ENCODE data around the gene KRT3. TPM values are rescaled to one million over a fixed set of nuclear protein-coding genes. Genes with fewer than 3 reads are reported as not detected.
"Not testable (repeated sequence)": the region's sequence is repeated elsewhere in the genome, so short reads cannot be mapped to it uniquely, and the experiment has no call there.

Gene KRT3
- total and polyA plus RNA-seq, 8 donors: not detected

DNA sequence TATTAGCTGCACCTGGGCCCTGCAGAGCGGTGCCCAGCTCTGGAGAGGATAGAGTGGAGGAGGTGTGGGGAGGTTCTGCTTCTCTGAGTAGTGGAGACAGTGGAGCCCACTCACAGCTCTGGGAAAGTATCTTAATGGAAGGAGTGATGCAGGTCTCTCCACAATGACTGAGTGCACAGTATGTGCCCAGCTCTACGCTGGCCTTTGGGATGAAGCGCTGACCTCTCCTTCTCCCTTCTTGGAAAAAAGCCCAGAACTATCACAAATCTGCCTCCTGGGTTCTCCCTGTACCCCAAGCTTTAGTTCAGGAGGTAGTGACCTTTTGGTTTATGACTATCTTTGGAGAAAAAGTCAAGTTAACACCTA is 495 bp upstream of the KRT3 start:
- Histone ChIP-seq H3K9me3 (no peaks in the 10 kb centered on the region), H3K4me3 (no peak overlapping the region), H3K27ac (no peak overlapping the region), H3K27me3 (no peaks in the 10 kb centered on the region), H3K4me1 (peaks cover 0 to 4% (median 0%) of the 10 kb centered on the region in 3 donors), H3K36me3 (no peaks in the 10 kb centered on the region)
- TF ChIP-seq, protein P1, sequence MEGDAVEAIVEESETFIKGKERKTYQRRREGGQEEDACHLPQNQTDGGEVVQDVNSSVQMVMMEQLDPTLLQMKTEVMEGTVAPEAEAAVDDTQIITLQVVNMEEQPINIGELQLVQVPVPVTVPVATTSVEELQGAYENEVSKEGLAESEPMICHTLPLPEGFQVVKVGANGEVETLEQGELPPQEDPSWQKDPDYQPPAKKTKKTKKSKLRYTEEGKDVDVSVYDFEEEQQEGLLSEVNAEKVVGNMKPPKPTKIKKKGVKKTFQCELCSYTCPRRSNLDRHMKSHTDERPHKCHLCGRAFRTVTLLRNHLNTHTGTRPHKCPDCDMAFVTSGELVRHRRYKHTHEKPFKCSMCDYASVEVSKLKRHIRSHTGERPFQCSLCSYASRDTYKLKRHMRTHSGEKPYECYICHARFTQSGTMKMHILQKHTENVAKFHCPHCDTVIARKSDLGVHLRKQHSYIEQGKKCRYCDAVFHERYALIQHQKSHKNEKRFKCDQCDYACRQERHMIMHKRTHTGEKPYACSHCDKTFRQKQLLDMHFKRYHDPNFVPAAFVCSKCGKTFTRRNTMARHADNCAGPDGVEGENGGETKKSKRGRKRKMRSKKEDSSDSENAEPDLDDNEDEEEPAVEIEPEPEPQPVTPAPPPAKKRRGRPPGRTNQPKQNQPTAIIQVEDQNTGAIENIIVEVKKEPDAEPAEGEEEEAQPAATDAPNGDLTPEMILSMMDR (IDR thresholded peaks at IDR 0.05): no peak
- 95 to 97% methylated on average over 3 of the region's 3 CpGs for WGBS, 2 donors
- intact Hi-C loops (cut with DNase I): no loop called here
- FAIRE-seq (no peak), DNase-seq (no peak), ATAC-seq (no peak)

DNA sequence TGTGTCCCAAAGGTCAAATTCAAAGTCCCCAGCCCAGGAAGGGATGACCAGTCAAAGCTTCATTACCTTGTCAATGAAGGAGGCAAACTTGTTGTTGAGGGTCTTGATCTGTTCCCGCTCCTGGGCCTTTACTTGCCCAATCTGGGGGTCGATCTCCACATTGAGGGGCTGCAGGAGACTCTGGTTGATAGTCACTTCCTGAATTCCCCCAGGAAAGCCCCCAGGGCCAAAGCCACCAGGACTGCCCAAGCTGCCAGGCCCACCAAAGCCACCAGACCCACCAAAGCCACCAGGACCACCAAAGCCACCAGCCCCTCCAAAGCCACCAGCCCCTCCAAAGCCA is 614 bp downstream of the KRT3 start:
- H3K27ac ChIP-seq; intact Hi-C loops (cut with DNase I); H3K4me1 ChIP-seq; H3K4me3 ChIP-seq; FAIRE-seq; H3K27me3 ChIP-seq; H3K36me3 ChIP-seq; ATAC-seq; H3K9me3 ChIP-seq; DNase-seq: not testable (repeated sequence)
- WGBS, 2 donors: 85 to 100% methylated on average over 2 of the region's 2 CpGs

DNA sequence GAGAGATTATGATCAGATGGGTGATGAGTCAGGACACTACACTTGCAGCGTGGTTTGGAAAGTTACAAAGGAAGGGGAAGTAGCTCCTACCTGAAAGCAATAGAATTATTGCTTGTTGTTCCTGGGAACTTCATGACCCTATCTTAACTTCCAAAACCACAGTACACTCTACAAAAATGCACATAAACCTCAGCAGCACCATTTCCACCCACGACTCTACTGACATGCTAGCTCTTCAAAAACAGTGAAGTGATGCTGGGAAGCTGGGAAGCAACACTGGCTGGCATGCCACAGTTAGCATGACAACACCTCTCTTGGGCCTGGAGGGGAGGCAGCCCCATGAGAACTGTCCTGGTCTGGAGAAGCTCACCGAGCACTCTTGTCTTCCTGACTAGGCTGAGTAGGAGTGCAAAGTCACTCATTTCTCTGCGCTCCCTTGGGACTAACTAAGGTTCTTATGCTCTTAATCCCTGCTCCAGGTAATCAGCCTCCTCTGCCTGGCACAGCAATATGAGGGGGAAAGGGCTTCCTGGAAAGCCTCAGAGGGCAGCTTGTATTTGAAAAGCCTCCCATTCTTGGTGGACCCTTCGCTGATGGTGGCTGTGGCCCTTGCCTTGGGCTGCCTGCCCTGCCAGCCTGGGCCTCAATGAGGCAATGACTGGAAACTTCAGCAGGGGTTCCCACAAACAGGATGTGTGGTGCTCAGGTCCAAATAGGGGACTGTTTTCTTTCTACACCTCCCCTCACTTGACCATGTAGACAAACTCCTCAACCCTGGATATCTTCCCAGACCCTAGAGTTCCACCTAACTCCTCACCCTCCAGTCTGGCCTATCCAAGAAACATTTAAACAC is 1.2 kb downstream of the KRT3 start:
- Histone ChIP-seq H3K27me3 (no peaks in the 10 kb centered on the region), H3K4me1 (no peaks in the 10 kb centered on the region), H3K9me3 (no peaks in the 10 kb centered on the region), H3K36me3 (no peaks in the 10 kb centered on the region), H3K27ac (no peak overlapping the region), H3K4me3 (no peak overlapping the region)
- WGBS, 2 donors: 85 to 86% methylated on average over 5 of the region's 5 CpGs
- TF ChIP-seq, protein P1 (IDR thresholded peaks at IDR 0.05): no peak
- DNase-seq (no peak), FAIRE-seq (no peak), ATAC-seq (no peak)
- intact Hi-C loops (cut with DNase I): no loop called here

DNA sequence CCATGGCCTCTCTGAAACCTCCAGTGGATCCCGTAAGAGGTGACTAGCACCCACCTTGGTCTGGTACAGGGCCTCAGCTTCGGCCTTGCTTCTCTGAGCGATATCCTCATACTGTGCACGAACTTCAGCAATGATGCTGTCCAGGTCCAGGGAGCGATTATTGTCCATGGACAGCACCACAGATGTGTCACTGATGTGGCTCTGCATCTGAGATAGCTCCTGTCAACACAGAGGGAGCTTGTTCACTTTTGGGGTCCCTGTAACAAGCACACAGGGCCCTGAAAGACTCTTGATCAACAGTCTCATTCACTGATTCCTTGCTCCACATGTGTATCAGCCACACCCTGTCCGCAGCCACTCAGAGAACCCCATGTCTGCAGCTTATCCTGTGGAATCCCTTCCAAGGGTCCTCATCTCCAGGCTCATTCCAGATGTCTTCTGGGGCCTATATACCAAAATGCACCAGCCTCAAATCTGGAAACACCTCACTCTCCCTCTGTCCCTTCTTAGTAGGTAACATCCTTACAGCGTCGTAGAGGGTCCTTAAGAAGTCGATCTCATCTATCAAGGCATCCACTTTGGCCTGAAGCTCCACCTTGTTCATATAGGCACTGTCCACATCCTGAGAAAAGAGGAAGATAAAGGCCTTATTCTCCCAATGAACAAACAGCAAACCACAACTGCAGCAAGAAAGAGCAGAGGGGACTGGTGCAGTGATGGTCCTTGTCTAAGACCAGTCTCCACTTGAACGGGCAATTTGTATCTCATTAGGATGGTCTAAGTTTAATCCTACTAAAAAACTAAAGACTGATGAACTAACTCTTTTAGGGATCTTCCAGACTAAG is 3.5 kb downstream of the KRT3 start:
- H3K4me3 ChIP-seq: no peak overlapping the region
- no peaks in the 10 kb centered on the region for H3K36me3 ChIP-seq
- H3K4me1 ChIP-seq: no peaks in the 10 kb centered on the region
- intact Hi-C loops (cut with DNase I): no loop called here
- H3K27me3 ChIP-seq: no peaks in the 10 kb centered on the region
- ATAC-seq: no peak
- TF ChIP-seq, protein P1 (IDR thresholded peaks at IDR 0.05): no peak
- no peak for DNase-seq
- no peaks in the 10 kb centered on the region for H3K9me3 ChIP-seq
- 70 to 86% methylated on average over 10 of the region's 10 CpGs for WGBS, 2 donors
- H3K27ac ChIP-seq: no peak overlapping the region
- FAIRE-seq: no peak

DNA sequence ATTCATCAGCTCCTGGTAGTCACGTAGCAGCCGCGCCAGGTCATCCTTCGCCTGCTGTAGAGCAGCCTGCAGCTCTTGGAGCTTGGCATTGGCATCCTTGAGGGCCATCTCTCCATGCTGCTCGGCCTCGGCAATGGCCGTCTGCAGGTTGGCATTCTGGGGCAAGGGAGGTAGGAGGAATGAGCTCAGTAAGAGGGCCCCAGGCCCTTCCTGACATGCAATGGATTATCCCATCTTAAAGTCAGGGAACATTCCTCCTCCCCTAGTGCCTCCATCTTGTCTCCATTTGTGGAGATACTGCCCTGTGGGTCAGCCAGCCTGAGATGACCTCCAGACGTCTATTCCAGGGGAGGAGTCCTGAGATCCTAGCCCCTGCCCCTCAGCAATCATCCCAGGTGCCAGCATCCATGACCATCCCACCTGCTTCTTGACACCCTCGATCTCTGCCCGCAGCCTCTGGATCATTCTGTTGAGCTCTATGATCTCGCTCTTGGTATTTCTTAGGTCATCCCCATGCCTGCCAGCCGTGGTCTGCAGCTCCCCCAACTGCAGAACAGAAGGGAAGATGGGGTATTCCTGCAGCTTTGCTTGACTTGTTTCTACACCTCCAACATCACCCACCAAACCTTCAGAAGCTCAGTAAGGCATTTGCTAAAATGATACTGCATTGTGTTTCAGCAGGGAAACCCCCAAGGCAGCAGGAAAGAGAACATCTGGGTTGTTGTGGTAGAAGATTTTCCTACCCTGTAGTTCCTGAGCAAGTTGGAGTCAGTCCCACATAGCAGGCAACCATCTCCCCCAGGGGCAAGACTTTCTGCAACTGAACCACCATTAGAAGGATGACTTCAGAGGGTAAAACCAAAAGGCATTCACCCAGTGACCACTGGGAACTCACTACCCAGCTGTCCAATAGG is 4.4 kb downstream of the KRT3 start:
- 88 to 92% methylated on average over 12 of the region's 12 CpGs for whole genome bisulfite sequencing, 2 donors
- ATAC-seq (no peak), DNase-seq (no peak), FAIRE-seq (no peak)
- Histone ChIP-seq H3K36me3 (no peaks in the 10 kb centered on the region), H3K27ac (no peak overlapping the region), H3K9me3 (no peaks in the 10 kb centered on the region), H3K4me3 (no peak overlapping the region), H3K4me1 (no peaks in the 10 kb centered on the region), H3K27me3 (no peaks in the 10 kb centered on the region)
- TF ChIP-seq, protein P1 (IDR thresholded peaks at IDR 0.05): no peak
- intact Hi-C loops (cut with DNase I): no loop called here

Measured in pancreas (tissue), 10 donors.